NCI-H1105 treated with DMSO at 0.1 percent for 48 hours (cell line): ENCODE results near the gene NUP210.

ENCODE experiments used
- DNase-seq: peaks from one replicate; lab custom pipeline; 2025; lab: John Stamatoyannopoulos, UW

The NUP210 gene

GRCh38 chr3:13289771-13290285 is 130.3 kb downstream of the NUP210 start:
- no peak for DNase-seq

DNA sequence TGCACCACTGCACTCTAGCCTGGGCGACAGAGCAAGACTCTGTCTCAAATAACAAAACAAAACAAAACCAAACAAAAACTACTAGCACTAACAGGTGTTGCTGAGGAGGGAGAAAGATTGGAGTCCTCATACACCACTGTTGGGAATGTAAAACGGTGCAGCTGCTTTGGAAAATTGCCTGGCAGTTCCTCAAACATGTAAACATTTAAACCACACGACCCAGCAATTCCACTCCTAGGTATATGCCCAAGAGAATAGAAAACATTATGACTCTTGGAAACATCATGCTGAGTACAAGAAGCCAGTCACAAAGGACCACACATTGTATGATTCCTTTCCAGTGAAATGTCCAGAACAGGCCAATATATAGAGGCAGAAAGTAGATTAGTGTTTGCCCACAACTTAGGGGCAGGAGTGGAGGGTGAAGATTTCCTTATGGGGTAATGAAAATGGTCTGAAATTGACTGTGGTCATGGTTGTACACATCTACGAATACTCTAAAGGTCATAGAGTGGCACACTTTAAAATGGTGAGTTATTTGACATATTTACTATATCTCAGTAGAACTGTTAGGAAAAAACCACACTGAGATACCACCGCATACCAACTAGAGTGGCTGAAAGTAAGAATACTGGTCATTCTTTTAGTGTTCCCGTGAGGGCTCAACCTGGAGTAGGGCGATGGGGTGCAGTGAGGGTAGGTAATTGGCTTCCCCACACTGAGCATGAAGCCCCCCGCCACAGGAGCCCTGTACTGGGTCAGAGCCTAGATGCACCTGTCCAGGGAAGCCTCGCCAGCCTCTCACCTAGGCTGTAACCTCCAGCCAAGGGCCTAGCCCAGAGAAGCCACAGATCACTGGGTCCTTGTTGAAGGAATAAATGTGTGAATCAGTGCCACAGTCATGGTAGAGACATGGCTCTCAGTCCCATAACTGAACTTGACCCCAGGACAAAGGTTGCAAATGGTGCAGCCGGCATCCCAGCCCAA is 131.1 kb downstream of the NUP210 start:
- peak; percentile 16 for DNase-seq

GRCh38 chr3:13287833-13288232 is 132.3 kb downstream of the NUP210 start:
- no peak for DNase-seq

DNA sequence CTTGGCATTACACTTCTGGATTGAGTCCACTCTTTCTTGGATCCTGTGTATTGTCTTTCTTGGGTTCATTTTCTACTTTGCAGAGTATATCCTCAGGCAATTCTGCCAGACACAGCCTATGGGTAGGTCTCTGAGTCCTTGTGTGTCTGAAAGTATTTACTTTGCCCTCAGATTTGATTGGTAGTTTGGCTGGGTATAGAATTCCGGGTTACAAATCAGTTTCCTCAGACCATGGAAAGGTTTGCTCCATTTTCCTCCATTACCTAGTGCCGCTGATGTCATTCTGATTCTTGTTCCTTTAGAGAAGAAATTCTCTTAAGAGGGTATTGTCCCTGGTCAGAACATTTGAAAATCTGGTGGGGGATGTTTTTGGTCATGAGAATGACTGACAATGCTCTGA is 133.2 kb downstream of the NUP210 start:
- DNase-seq, result no peak

GRCh38 chr3:13285007-13285567 is 135.0 kb downstream of the NUP210 start:
- no peak for DNase-seq

GRCh38 chr3:13283877-13284264 is 136.3 kb downstream of the NUP210 start:
- DNase-seq, result no peak

GRCh38 chr3:13282986-13283876 is 136.9 kb downstream of the NUP210 start:
- DNase-seq, result no peak

DNA sequence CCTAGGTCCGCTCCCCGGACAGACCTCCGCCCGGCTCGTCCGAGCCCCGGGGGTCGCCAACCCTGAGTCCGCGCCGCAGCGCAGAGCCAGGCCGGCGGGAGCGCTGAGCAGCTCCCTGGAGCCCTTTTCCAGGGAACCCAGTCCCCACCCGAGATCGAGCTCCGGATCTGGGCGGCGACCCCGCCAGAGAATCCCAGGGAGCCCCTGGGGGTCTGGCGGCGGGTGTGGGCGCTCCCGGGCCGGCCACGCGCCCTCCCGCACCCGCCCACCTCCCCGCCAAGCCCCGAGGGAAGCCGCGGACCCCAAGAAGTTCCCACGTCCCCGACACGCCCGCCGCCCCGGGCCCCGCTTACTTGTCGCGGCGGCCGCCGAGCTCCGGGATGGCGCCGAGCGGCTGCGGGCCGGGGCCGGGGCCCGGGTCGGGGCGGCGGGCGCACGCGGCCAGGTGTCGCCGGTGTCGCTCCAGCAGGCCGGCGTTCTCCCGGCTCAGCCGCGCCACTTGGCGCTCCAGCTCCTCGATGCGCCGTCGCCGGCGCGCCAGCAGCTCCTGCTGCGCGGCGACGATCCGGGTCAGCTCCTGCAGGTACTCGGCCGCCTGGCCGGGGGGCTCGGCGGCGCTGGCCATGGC is 137.7 kb downstream of the NUP210 start:
- DNase-seq, result no peak

- no peak for DNase-seq
Measured at GRCh38 chr3:13281507-13282357, 138.4 kb downstream of the NUP210 start.

GRCh38 chr3:13280811-13281506 is 139.2 kb downstream of the NUP210 start:
- DNase-seq, result no peak

DNA sequence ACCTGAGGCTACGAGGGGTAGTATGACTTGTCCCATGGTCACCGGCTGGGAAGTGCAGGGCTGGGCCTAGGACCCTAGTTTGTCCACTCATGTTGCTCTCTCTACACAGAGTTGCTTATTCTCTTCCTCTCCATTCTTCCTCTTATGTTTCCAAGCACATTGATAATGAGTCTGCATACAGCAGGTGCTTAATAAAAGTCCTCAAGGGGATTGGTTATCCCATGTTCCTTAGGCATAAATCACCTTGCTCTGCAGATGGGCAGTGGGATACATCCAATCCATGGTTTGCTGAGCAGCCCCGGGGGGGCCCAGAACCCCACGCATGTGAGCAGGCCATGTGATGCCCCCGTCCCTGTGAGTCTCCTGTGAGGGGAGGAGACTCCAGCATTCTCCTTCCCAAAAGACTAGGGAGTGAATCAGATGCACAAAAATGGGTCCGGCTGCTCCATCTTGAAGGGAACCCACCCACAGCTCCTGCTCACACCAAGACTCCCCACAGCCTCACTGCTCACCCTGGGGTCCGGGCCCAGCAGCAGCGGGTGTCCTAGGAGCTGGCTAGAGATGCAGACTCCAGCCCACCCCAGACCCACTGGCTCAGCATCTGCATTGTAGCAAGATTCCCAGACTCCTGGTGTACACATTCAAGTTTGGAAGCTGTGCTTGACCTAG is 139.9 kb downstream of the NUP210 start:
- DNase-seq, result no peak

DNA sequence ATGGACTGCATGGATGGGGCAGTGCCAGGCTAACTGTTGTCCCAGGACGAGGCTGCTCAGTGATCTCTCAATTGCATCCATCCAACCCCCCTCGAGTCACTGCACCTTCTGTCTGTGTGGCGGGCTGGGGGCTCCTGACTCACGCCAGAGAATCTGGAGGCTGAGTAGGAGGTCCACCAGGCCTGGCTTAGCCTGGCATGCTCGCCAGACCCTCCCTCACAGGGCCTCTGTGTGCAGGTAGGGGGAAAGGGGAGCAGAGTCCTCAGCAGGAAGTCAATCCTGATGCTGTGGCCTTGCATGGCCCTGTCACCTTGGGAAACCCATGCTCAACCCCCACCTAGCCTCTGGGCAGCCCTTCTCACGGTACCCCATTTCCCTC is 140.6 kb downstream of the NUP210 start:
- DNase-seq, result no peak

- DNase-seq, result no peak
Measured at GRCh38 chr3:13278783-13279531, 141.2 kb downstream of the NUP210 start.

DNA sequence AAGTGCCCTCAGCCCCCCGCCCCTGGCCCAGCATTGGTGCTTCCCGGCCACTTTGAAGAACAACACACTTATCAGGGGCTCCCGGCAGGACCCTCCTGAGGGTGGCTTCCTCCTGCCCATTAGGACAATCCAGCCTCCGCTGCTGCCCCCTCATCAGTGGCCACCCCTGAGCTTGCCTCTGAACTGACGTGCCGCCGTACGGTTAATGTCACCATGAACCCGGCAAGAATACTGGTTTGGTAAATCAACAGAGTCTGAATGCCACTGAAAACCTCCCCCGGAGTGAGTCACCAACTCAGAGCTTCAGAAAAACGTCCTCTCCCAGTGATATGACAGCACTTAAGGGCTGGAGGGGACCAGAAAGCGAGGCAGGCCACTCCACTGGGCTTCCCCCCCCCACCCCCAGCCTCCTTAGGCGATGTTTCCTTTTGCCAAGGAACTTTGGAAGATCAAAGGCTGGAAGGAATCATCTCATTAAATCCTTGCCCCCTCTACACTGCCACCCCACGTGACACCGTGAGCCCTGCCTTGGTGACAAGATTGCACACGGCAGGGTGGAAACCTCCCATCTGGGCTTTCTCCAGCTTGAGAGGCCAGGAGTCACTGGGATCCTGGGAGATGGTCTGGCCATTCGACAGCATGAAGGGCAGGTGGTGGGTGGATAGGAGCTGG is 142.1 kb downstream of the NUP210 start:
- DNase-seq, result no peak

GRCh38 chr3:13277196-13277813 is 142.8 kb downstream of the NUP210 start:
- DNase-seq, result no peak

- DNase-seq, result peak; percentile 2
Measured at GRCh38 chr3:13276438-13277195, 143.5 kb downstream of the NUP210 start.

GRCh38 chr3:13275376-13276005 is 144.6 kb downstream of the NUP210 start:
- DNase-seq, result no peak
